Panc1 (cell line): ENCODE data around the gene MTOR. TPM values are rescaled to one million over a fixed set of nuclear protein-coding genes. Genes with fewer than 3 reads are reported as not detected.

Experiments
- ATAC-seq: fragments of 200-7000 bp; cut with Tn5 transposase; 2 replicates; pipeline ENCODE4 v1.9.1; 2020; ENCODE audit warnings: mild to moderate bottlenecking, moderate library complexity
- BruUV-seq: library from RNA; stranded (reverse); fragments of 400-500 nt; replicated peaks from 2 replicates; lab custom pipeline; 2021; lab: Mats Ljungman, UMichigan
- CTCF ChIA-PET: fragments of 300-600 bp; sonication (Branson Sonifier 250); formaldehyde crosslinking; loops from one replicate; lab custom pipeline; 2022; ENCODE audit warnings: antibody characterized with exemption; lab: Charles Lee
- POLR2A ChIA-PET: fragments of 300-600 bp; sonication (Branson Sonifier 250); formaldehyde crosslinking; loops from one replicate; lab custom pipeline; 2022; ENCODE audit warnings: antibody characterized with exemption; lab: Charles Lee
- DNase-seq: peaks from one replicate; pipeline ENCODE4 v3.0.0-alpha.2; 2010; ENCODE audit warnings: low read depth, low spot score
- H3K27ac ChIP-seq: 2 replicates; pipeline ENCODE4 v1.5.1; 2011; ENCODE audit warnings: mild to moderate bottlenecking, low read length, inconsistent platforms
- H3K27me3 ChIP-seq: fragments of 200-500 bp; sonication (Bioruptor generic); 2 replicates; pipeline ENCODE4 v1.6.0; 2014; ENCODE audit warnings: low read length, inconsistent platforms; ENCODE audit not compliant: control insufficient read depth, insufficient read depth
- H3K36me3 ChIP-seq: fragments of 200-500 bp; sonication (Bioruptor generic); 2 replicates; pipeline ENCODE4 v1.5.1; 2014; ENCODE audit warnings: inconsistent platforms, mild to moderate bottlenecking, low read length, moderate library complexity; ENCODE audit not compliant: control insufficient read depth, insufficient read depth
- H3K4me1 ChIP-seq: 2 replicates; pipeline ENCODE4 v1.5.1; 2011; ENCODE audit warnings: inconsistent platforms, mild to moderate bottlenecking, low read length, moderate library complexity; ENCODE audit not compliant: control insufficient read depth, insufficient read depth
- H3K4me3 ChIP-seq, 2 experiments: 2 replicates each; pipeline ENCODE4 v1.5.1; 2011 to 2012; ENCODE audit warnings: low read depth in 2 of 2, low read length in 2 of 2, mild to moderate bottlenecking in 2 of 2, inconsistent platforms in 1 of 2, moderate library complexity in 1 of 2
- H3K9me3 ChIP-seq: fragments of 200-500 bp; sonication (Bioruptor generic); 2 replicates; pipeline ENCODE4 v1.5.1; 2014; ENCODE audit warnings: low read depth, mild to moderate bottlenecking, inconsistent platforms, low read length, moderate library complexity; ENCODE audit not compliant: control insufficient read depth, insufficient read depth
- POLR2AphosphoS5 ChIP-seq: IDR thresholded peaks from 2 replicates; pipeline ENCODE4 v1.6.1; 2012; ENCODE audit warnings: mild to moderate bottlenecking, low read depth, low read length, moderate library complexity
- SIN3A ChIP-seq: IDR thresholded peaks from 2 replicates; pipeline ENCODE4 v1.6.1; 2012; ENCODE audit warnings: low read depth, mild to moderate bottlenecking, low read length, moderate library complexity, borderline replicate concordance; ENCODE audit not compliant: insufficient read depth
- TCF7L2 ChIP-seq: IDR thresholded peaks from 2 replicates; pipeline ENCODE4 v1.6.1; 2011; ENCODE audit warnings: mild to moderate bottlenecking, low read depth, low read length, inconsistent platforms
- in situ Hi-C: cut with HindIII; loops from 2 replicates; pipeline ENCODE4 v1.10.0; 2016; ENCODE audit warnings: low sequenced_read_pairs, low pct_unique_long_range_greater_than_20kb
- intact Hi-C: fragments of 100-400 bp; cut with micrococcal nuclease; formaldehyde crosslinking; loops from one replicate; pipeline ENCODE4 v1.10.0; 2022; ENCODE audit not compliant: unreplicated experiment
- total RNA-seq: library from RNA; stranded (reverse); gene quantifications from one replicate; pipeline ENCODE4 v1.2.1, GENCODE V29; 2021; ENCODE audit not compliant: unreplicated experiment
- TF ChIP-seq, protein P1 (sequence below), 2 experiments: IDR thresholded peaks; 2 replicates each; pipeline ENCODE4 v1.6.1; 2011 to 2012; ENCODE audit warnings: low read depth in 2 of 2, control low read depth in 1 of 2, low read length in 1 of 2, mild to moderate bottlenecking in 1 of 2, moderate library complexity in 1 of 2; ENCODE audit not compliant: insufficient read depth in 1 of 2
- TF ChIP-seq, protein P2 (sequence below): fragments of 450-650 bp; IDR thresholded peaks from 2 replicates; pipeline ENCODE4 v1.5.1; 2017; ENCODE audit warnings: mild to moderate bottlenecking

The MTOR gene
- total RNA-seq, 1 experiment from 2014 or later: 71.2 TPM

DNA sequence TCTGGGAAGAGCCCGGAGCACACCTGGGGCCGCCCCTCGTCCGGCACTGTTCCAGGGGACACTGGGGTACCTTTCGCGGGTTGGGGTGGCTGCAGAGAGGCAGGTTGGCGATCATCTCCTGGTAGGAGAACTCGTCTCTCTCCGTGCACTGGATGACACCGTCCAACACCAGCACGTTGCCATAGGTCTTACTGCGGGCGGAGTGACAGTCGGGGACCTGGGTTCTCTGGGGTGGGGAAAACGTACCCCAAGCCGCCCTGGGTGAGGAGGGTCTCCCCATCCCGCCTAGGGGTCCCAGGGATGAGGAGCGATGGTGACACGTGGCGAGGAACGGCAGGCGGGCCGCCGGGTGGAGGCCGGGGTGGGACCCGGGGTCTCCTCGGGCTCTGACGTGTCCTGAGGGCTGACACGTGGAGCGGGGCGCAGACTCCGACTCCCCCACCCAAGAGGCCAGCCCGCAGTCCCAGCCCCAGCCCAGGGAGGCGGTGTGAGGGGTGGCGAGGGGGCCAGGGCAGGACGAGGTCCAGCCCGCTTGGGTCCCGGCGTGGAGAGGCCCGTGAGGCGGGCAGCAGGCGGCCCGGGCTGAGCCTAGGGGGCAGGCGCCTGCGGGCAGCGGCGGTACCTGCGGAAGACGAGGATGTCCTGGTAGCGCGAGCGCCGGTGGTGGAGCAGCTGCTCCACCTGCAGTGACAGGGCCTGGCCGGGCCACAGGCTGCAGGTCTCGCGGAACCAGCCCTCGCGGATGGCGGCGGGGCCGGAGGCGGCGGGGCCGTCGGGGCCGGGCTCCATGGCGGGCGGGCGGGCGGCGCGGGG lies 203.0 kb downstream of the MTOR start:
- ChIA-PET POLR2A (interaction anchor here (0.6 kb wide), 1 partner anchor 120 kb away, joined by 4 read pairs; no protein-coding TSS in a partner anchor), CTCF (no interaction called here)
- ATAC-seq (peak; percentile 35), DNase-seq (no peak)
- H3K36me3 ChIP-seq: peaks cover 5% of the 10 kb centered on the region; the same call in 1 of the 2 replicates
- H3K4me3 ChIP-seq: peak overlapping the region; percentile 82 to 83
- H3K27me3 ChIP-seq: no peaks in the 10 kb centered on the region
- H3K27ac ChIP-seq: peak overlapping the region; percentile 89
- no peaks in the 10 kb centered on the region for H3K9me3 ChIP-seq
- in situ Hi-C loops: no loop called here
- BruUV-seq: no TSS peak
- TF ChIP-seq, protein P1, sequence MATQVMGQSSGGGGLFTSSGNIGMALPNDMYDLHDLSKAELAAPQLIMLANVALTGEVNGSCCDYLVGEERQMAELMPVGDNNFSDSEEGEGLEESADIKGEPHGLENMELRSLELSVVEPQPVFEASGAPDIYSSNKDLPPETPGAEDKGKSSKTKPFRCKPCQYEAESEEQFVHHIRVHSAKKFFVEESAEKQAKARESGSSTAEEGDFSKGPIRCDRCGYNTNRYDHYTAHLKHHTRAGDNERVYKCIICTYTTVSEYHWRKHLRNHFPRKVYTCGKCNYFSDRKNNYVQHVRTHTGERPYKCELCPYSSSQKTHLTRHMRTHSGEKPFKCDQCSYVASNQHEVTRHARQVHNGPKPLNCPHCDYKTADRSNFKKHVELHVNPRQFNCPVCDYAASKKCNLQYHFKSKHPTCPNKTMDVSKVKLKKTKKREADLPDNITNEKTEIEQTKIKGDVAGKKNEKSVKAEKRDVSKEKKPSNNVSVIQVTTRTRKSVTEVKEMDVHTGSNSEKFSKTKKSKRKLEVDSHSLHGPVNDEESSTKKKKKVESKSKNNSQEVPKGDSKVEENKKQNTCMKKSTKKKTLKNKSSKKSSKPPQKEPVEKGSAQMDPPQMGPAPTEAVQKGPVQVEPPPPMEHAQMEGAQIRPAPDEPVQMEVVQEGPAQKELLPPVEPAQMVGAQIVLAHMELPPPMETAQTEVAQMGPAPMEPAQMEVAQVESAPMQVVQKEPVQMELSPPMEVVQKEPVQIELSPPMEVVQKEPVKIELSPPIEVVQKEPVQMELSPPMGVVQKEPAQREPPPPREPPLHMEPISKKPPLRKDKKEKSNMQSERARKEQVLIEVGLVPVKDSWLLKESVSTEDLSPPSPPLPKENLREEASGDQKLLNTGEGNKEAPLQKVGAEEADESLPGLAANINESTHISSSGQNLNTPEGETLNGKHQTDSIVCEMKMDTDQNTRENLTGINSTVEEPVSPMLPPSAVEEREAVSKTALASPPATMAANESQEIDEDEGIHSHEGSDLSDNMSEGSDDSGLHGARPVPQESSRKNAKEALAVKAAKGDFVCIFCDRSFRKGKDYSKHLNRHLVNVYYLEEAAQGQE (IDR thresholded peaks at IDR 0.05; ENCODE audit: insufficient read depth in 1 of 2, low read depth in 2 of 2, low read length in 1 of 2): no peak
- TF ChIP-seq SIN3A: no peak
- TF ChIP-seq, protein P2, sequence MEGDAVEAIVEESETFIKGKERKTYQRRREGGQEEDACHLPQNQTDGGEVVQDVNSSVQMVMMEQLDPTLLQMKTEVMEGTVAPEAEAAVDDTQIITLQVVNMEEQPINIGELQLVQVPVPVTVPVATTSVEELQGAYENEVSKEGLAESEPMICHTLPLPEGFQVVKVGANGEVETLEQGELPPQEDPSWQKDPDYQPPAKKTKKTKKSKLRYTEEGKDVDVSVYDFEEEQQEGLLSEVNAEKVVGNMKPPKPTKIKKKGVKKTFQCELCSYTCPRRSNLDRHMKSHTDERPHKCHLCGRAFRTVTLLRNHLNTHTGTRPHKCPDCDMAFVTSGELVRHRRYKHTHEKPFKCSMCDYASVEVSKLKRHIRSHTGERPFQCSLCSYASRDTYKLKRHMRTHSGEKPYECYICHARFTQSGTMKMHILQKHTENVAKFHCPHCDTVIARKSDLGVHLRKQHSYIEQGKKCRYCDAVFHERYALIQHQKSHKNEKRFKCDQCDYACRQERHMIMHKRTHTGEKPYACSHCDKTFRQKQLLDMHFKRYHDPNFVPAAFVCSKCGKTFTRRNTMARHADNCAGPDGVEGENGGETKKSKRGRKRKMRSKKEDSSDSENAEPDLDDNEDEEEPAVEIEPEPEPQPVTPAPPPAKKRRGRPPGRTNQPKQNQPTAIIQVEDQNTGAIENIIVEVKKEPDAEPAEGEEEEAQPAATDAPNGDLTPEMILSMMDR: no peak
- TF ChIP-seq TCF7L2: no peak
- TF ChIP-seq POLR2AphosphoS5: no peak
- intact Hi-C loops: no loop called here
- H3K4me1 ChIP-seq: peaks cover 15% of the 10 kb centered on the region

DNA sequence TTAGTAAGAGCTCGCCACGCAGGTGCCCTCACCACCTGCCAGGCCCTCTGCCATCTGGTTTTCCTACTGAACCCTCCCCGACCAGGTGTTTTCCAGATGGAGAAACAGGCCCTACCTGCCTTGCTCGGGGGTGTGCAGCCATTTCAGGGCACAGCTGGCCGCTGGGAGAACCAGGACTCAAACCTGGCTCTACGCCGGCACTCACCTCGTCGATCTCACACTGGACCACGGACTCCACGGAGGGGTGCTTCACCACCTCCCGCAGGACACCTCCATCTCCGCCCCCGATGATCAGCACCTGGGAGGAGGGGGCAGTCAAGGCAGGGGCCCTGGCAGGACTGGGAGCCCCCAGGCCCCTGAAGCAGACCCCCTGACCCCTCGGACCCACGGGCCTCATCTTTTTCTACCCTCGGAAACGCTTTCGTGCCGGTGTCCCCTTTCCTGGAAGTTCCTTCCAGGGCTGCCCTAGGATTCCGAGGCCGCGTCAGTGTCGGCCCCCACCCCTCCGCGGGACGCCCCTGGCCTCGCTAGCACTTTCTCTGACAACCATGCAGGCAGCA lies 203.7 kb downstream of the MTOR start:
- DNase-seq (no peak), ATAC-seq (no peak)
- peaks cover 5% of the 10 kb centered on the region for H3K36me3 ChIP-seq
- H3K4me3 ChIP-seq: peak overlapping the region; percentile 82 to 83
- TF ChIP-seq POLR2AphosphoS5 (no peak), TCF7L2 (no peak), SIN3A (no peak)
- TF ChIP-seq, protein P1 (IDR thresholded peaks at IDR 0.05; ENCODE audit: insufficient read depth in 1 of 2, low read depth in 2 of 2, low read length in 1 of 2): no peak
- TF ChIP-seq, protein P2: no peak
- no peaks in the 10 kb centered on the region for H3K27me3 ChIP-seq
- no peaks in the 10 kb centered on the region for H3K9me3 ChIP-seq
- in situ Hi-C loops: no loop called here
- CTCF ChIA-PET: no interaction called here
- POLR2A ChIA-PET: no interaction called here
- no TSS peak for BruUV-seq
- peak overlapping the region; percentile 89 for H3K27ac ChIP-seq
- intact Hi-C loops: no loop called here
- H3K4me1 ChIP-seq: peaks cover 19% of the 10 kb centered on the region
